ENCODE data around the gene PACRG. TPM values are rescaled to one million over a fixed set of nuclear protein-coding genes. Genes with fewer than 3 reads are reported as not detected.

The PACRG gene
- total RNA-seq, 2 donors from 2014 or later: 2.9 to 63.8 TPM

DNA sequence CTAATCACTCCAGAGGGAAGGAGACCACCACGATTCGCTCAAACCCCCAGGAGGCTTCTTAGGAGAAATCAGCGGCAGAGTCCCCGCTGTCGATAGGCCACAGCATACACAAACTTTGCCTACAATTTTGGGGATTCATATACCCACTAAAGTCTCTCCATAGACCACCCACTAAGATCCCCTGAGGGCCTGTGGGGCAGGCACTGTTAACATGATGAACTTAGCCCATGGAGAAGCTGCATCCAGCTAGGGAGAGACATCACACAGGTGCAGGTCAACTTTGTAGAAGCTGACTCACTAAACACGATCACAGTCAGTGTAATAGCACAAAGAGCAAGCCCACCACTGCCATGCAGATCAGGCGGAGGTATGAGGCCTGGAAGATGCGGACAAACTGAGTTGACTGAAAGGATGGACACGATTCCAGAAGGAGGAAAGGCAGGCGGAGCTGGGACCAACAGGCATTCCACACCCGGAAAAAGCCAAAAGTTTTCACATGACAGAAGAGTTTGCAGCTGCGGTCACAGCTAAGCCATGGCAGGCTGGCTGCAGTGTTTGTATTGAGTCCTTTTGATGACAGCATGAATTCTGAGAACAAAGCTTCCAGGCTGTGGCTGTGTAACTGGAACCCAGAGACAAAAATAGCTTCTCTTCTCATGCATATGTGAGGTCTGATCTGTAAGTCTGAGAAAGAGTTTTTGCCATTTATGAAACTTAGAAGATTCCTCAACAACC, 611.1 kb downstream of the PACRG start:
- Histone ChIP-seq H3K9me3 (no peaks in the 10 kb centered on the region), H3K36me3 (no peaks in the 10 kb centered on the region), H3K27me3 (replicated peaks; ENCODE audit: insufficient read depth) (no peaks in the 10 kb centered on the region), H3K4me1 (replicated peaks) (no peaks in the 10 kb centered on the region), H3K27ac (no peak overlapping the region), H3K4me3 (no peak overlapping the region)
- TF ChIP-seq POLR2A (IDR thresholded peaks at IDR 0.05): no peak
- TF ChIP-seq, protein P1, sequence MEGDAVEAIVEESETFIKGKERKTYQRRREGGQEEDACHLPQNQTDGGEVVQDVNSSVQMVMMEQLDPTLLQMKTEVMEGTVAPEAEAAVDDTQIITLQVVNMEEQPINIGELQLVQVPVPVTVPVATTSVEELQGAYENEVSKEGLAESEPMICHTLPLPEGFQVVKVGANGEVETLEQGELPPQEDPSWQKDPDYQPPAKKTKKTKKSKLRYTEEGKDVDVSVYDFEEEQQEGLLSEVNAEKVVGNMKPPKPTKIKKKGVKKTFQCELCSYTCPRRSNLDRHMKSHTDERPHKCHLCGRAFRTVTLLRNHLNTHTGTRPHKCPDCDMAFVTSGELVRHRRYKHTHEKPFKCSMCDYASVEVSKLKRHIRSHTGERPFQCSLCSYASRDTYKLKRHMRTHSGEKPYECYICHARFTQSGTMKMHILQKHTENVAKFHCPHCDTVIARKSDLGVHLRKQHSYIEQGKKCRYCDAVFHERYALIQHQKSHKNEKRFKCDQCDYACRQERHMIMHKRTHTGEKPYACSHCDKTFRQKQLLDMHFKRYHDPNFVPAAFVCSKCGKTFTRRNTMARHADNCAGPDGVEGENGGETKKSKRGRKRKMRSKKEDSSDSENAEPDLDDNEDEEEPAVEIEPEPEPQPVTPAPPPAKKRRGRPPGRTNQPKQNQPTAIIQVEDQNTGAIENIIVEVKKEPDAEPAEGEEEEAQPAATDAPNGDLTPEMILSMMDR (IDR thresholded peaks at IDR 0.05): no peak
- intact Hi-C loops (cut with DNase I): loop anchor here (5.0 kb wide), 1 partner anchor 73 kb away; the partner anchor contains the start of gene QKI
- DNase-seq (ENCODE audit: low spot score): no peak
- WGBS: 75% methylated on average over 12 of the region's 12 CpGs

DNA sequence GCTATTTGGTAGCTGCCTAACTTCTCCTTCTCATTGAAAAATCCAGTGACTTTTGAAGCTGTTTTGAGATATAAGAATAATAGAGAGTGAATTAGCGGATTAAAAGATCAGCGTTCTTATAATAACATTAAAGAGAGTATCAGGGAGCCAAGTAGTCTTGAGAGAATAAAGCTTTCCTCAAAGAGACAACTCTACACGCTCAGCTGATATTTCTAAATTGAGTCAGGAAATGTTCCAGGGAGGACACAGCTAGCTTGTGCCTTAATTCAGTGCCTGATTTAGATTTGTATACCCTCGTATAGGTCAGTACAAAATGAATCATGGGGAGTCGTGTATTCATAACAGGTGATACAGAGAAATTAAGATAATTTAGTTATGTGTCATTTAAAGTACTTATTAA, 611.7 kb downstream of the PACRG start:
- no peaks in the 10 kb centered on the region for H3K9me3 ChIP-seq
- no peak for DNase-seq (ENCODE audit: low spot score)
- no peaks in the 10 kb centered on the region for H3K4me1 ChIP-seq (replicated peaks)
- no peak overlapping the region for H3K4me3 ChIP-seq
- TF ChIP-seq POLR2AphosphoS5 (IDR thresholded peaks at IDR 0.05): no peak
- intact Hi-C loops (cut with DNase I): loop anchor here (5.0 kb wide), 1 partner anchor 73 kb away; the partner anchor contains the start of gene QKI
- H3K27ac ChIP-seq: no peak overlapping the region
- 74% methylated on average over 5 of the region's 5 CpGs for WGBS
- H3K36me3 ChIP-seq: no peaks in the 10 kb centered on the region
- H3K27me3 ChIP-seq (replicated peaks; ENCODE audit: insufficient read depth): no peaks in the 10 kb centered on the region

DNA sequence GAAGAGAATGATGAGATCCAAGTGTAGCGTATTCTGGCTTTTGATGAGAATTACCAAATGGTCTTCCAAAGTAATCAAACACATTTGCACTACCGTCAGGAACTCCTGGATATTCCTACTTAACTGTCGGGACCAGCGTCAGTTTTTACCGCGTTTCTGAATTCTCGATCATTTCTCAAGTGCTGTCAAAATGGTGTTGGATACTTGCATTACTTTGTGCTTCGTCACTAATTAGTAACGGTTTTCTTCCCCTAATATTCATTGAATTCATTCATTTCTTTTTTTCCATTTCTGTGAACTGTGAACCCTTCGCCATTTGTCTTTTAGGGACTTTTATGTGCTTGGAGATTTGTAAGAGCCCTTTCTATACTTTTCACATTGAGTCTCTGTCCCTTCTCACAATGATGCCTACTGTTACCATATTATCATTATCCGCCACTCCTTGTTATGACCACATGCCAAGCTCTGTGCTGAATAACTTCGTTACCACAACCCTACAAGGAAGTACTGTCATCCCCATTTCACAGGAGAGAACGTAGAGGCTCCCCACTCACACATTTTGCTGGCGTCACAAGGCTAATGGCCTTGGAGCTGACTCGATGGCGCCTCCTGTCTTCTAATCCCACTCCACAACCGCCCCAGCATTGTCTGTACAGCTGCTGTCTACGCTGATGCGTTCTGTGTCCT, 612.6 kb downstream of the PACRG start:
- TF ChIP-seq POLR2AphosphoS5 (IDR thresholded peaks at IDR 0.05) (no peak), POLR2A (IDR thresholded peaks at IDR 0.05) (no peak)
- TF ChIP-seq, protein P1 (IDR thresholded peaks at IDR 0.05): no peak
- H3K27ac ChIP-seq: no peak overlapping the region
- no peak overlapping the region for H3K4me3 ChIP-seq
- 94% methylated on average over 19 of the region's 19 CpGs for WGBS
- no peak for DNase-seq (ENCODE audit: low spot score)
- H3K4me1 ChIP-seq (replicated peaks): no peaks in the 10 kb centered on the region
- no peaks in the 10 kb centered on the region for H3K36me3 ChIP-seq
- intact Hi-C loops (cut with DNase I): no loop called here
- no peaks in the 10 kb centered on the region for H3K9me3 ChIP-seq
- H3K27me3 ChIP-seq (replicated peaks; ENCODE audit: insufficient read depth): no peaks in the 10 kb centered on the region

- H3K36me3 ChIP-seq: no peaks in the 10 kb centered on the region
- no peaks in the 10 kb centered on the region for H3K27me3 ChIP-seq (replicated peaks; ENCODE audit: insufficient read depth)
- no peak overlapping the region for H3K27ac ChIP-seq
- intact Hi-C loops (cut with DNase I): no loop called here
- TF ChIP-seq, protein P1 (IDR thresholded peaks at IDR 0.05): no peak
- no peak for TF ChIP-seq POLR2AphosphoS5 (IDR thresholded peaks at IDR 0.05)
- TF ChIP-seq POLR2A (IDR thresholded peaks at IDR 0.05): no peak
- WGBS: 78% methylated on average over 16 of the region's 16 CpGs
- H3K9me3 ChIP-seq: no peaks in the 10 kb centered on the region
- no peaks in the 10 kb centered on the region for H3K4me1 ChIP-seq (replicated peaks)
- DNase-seq (ENCODE audit: low spot score): no peak
- no peak overlapping the region for H3K4me3 ChIP-seq
These were observed 613.7 kb downstream of the PACRG start for GRCh38 chr6:163341224-163342061.

All from prostate gland (tissue), 2 donors.